HG03521 (cell line): ENCODE data around the gene SGPL1.
"Not testable (repeated sequence)": the region's sequence is repeated elsewhere in the genome, so short reads cannot be mapped to it uniquely, and the experiment has no call there.

Source experiments
- ATAC-seq: cut with Tn5 transposase; IDR thresholded peaks from one replicate; pipeline ENCODE4 v1.9.1; 2021; ENCODE audit warnings: mild to moderate bottlenecking, moderate library complexity; ENCODE audit not compliant: unreplicated experiment

SGPL1 gene

DNA sequence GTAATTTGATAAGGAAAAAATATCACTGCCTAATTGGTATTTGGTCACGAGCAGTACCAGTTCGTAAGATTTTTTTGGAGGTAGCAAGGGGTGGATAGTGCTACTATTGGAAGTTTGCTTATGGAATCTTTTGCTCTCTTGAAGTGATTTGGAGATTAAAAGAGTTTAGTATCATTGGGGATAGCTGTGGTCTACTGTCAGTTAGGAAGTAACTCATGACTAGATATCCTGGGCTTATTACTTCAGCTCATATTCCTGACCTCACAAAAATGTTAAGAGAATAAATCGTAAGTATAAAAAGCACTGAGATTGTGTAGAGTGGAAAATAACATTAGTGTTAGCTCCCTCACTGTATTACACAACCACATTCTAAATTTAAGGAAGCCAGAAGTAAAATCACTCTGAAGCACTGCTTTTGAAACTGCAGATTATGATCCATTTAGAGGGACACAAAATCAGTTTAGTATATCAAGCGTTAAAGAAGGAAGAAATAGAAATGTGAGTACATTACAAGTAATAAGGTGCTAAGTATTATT is 22.6 kb downstream of the SGPL1 start:
- ATAC-seq = no peak

DNA sequence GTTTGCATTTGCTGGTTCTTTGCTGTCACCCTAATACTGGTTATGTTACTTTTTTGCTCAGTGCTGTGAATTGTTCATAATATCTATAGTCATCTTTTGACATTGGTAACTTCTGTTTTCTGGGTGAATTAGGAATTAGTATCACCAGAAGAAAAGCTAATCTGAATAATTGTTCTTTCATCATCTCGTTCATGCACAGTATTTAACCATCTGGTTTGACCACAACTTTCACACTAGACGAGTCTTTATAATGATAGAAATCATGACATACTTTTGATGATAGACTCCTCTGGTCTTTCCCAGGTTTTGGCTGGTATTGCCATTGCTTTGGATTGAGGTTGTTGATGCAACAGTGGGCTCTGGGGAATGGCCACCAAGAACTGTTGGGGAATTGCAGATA is 25.1 kb downstream of the SGPL1 start:
- ATAC-seq = no peak

DNA sequence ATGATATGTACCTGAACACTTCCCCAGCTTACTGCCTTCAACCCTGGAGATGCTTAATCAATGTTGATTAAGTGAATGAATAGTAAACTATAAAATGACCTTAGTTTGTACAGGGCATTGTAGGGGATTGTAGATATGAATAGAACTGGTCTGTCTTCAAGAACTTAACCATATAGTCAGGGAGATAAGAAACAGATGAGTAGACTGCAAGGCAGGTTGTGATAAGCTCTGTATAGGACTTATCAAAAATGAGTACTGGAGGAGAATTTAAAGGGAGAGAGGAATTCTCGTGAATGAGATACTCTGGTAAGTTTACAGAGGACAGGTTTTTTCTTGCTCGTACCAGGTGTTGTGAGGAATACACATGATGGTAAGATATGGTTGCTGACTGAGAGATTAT is 27.6 kb downstream of the SGPL1 start:
- ATAC-seq = no peak

DNA sequence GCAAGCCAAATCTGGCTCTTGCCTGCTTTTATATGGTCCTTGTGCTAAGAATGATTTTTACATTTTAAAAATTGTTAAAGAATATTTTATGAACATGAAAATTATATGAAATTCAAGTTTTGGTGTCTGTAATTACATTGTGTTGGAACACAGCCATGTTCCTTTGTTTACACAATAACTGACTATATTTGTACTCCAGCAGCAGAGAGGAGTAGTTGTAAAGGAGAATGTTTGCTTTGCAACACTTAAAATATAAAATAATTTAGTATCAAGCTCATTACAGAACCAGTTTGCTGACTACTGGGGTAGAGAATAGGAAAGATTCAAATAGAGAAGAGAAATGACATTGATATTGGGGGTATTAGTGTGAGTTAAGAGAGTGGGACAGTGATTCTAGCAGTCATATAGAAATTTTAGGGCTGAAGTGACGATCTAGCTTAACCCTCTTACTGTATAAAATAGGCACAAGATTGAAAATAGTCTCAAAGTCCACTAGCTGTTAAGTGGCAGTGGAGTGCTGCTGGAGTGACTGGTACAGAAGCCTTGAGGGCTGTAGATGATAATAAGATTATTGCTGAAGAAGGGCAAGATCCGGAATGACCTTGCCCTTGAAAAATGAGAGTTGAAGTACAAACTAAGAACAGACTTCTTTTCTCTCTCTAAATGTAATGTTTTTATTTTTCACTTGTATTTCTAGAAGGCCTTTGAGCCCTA is 28.2 kb downstream of the SGPL1 start:
- ATAC-seq = no peak

DNA sequence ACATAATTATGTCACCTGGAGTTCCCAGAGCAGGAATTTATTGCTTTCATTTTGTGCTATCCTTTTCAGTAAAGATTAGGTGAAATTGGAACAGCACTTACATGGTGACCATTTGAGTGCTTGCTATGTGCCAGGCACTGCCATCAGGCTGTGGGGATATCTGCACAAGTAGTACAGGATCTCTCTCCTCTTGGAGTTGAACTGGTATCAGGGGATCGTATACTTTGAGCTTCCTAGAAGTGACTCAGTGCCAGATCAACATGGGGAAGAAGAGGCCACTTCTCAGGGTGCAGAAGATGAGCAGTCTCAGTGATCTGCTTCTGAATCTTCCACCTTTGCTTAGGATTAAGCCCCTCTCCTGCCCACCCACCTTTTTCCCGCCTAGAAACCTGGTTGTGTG is 29.5 kb downstream of the SGPL1 start:
- no peak for ATAC-seq

DNA sequence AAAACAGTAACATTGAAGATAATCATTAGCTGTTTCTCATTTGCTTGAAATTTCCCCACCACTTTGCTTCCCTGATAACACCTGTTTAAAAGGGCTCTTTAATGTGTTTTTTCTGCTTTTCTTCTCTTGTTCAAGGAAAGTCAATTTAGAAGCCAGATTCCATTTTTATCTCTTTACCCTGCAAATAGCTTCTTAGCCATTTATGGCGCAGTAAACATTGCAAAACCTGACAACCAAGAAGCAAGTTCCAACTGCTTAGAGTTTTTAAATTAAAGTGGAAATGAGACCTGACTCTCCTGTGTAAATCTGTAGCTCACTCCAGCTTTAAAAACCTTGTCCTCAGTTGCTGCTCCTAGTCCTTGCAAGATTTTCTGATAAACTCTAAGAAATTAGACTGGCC is 30.1 kb downstream of the SGPL1 start:
- ATAC-seq = no peak

DNA sequence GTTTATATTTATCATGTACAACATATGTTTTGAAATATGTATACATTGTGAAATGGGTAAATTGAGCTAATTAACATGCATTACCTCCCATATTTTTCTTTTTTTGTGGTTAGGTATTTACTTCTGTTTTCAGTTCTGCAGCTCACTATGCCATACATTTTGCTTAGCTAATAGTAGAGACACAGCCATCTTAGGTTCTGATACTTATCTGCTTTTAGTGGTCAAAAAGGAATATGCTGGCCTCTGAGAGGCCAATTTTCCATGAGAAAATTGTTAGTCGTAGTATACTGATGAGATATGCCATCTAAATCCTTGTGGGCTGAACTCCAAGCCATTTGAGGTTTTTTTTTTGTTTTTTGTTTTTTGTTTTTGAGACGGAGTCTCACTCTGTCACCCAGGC is 31.0 kb downstream of the SGPL1 start:
- no peak for ATAC-seq

DNA sequence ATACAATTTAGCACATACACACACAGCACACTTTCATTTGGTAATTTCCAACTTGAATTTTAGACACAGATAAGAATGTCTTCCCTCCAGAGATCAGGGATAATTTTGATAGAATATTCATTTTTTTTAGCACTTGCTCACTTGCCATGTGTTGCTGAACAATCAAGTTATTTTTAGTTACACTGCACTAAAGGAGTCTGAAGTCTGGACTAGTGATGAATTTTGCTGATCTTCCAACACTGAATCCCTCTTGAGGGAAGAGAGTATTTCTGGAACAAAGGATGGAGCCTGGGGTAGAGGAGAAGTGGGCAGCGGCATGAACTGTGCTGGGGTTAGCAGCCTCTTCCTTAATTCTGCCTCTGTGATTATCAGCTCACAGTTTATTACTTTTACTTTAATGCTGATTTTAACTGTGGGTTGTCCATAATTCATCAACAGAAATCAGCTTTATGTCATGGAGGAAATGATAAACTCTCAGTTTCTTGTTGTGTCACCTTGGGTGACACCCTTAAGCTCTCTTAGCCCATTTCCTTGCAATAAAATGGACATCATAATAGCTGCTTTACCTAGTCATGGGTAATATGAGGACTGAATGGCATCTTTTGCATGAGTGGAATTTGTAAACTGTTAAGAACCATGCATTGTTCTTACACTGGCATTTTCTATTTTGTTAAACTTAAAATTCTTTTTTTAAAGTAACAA is 32.1 kb downstream of the SGPL1 start:
- ATAC-seq = no peak

DNA sequence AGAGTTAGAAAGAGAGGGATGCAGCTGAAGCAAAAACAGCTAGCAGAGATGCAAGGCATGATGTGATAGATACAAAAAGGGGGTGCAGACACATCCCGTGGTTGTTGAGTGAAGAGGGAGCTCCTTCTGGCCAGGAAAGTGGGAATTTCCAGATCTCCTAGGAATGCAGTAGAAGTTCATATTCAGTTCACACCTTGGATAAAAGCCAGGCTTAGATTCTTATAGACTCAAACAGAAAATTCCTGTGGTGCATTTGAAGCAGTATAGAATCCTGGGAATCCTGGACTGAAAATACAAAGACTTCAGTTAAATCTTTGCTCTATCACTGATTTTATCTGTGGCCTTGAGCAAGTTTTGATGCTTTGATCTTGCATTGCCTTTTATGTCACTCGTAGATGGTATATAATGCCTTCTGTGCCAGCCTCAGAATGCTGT is 33.9 kb downstream of the SGPL1 start:
- ATAC-seq = no peak

DNA sequence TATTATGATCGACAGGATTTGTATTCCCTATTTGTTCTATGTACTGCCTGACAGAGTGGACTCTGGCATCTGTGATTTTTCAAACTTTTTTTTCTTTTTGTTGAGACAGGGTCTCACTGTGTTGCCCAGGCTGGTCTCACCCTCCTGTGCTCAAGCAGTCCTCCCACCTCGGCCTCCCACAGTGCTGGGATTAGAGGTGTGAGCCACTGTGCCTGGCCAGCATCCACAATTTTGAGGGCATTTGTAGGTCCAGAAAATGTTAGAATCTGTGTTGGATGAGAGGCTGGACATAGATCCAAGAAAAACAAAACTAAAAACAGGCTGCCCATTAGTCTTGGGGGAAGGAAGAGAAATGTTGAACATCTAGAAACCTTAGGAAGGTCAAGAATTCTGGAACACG is 34.3 kb downstream of the SGPL1 start:
- no peak for ATAC-seq

DNA sequence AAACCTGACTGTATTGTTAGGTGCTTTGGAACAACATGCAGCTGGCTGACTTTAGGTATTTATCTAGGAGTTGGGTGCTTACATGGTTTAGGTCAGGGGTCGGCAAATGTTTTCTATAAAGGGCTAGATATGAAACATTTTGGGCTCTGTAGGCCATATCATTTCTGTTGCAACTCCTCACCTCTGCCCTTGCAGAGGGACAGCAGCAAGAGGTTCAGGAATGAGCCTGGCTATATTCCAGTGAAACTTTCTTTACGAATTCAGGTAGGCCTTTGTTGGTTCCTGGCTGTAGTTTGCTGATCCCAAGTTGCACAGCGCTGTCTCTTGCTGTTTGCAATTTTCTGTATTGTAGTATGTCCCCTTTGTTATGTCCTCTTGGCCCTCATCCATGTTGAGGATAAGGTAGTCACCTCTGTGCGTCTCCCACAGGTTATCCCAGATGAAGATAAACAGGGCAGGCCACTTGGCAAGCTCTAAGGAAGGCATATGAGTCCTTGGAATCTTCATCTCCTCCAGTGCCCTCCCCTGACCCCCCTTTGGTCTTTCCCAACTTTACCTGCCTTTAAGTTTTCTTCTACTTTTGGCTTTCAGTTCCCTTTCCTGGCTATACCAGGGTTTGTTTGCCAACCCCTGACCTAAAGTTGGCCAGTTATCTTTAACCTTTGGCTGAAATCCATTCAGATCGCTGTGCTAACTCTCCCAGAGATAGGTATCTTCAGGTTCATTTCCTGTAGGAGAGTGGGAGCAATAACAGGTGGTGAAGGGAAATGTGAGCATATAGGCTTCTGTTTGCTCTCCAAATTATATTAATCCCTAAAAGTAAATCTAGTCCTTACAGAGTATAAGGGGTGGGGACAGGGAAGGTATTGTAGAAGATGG is 36.1 kb downstream of the SGPL1 start:
- ATAC-seq = no peak

DNA sequence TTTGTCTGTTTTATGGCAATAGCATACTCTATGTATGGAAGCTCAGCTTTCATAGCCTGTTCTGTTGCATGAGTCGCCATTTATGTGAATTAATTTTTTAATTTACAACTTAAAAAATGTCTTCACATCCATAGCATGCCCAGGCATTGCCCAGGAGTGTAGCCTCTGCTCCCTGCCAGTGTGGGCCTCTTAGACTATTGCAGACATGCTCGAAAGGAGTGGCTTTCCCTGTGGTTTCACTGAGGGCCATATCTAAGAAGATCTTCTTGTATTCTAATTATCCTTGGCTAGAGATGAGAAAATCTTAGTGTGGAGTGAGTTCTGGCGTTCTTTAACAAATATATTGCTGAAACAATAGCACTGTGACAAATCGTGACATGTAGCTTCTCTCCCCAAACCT is 37.3 kb downstream of the SGPL1 start:
- no peak for ATAC-seq

DNA sequence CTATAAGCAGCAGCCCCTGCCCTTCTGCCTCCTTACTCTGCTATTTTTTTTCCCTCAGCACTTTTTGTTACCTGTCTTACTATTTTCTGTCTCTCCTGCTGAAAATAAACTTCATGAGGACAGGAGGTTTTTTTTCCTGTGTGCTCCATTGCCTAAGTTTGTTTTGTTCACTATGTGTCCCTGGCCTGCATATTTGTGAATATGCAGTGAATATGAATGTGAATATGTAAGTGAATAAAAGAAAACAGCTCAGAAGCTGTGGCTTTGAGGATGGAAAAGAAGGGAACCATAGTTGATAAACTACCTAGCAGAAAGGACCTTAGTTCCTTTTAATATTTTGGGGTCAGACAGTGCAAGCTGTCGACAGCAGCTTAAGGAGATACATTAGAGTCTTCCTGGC is 37.7 kb downstream of the SGPL1 start:
- no peak for ATAC-seq

DNA sequence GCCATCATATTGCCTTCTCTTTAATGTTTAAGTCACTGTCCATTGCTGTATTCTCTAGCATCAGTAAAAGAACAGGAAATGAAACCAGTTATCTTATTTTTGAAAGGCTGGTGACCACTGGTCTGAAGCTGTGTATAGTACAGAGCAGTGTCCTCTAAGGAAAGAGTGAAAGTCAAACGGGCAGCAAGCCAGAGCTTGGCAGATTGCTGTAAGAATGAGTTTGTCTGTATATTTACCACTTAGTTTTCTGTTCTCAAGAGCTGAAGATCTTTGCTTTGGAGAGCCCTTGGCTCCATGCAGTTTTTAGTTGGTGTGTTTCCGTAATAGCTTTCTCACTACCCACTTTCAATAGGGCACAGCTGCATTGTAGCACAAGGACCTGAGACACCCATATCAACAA is 40.7 kb downstream of the SGPL1 start:
- ATAC-seq = no peak

DNA sequence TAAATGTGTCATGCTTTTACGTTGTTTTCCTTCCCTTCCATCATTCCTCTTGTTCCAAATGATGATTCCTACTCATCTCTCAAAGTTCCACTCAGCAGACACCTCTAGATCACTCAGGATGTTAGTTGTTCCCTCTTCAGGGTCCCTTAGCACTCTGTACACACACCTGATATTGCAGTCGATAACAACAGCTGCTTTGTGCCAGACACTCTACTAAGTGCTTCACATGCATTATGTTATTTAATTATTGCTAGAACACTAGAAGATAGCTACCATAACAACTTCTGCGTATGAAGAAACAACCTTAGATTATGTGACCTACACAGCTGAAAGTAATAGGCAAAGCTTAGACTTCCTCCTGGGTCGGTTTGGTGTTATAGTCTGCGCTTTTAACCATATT is 43.0 kb downstream of the SGPL1 start:
- no peak for ATAC-seq

DNA sequence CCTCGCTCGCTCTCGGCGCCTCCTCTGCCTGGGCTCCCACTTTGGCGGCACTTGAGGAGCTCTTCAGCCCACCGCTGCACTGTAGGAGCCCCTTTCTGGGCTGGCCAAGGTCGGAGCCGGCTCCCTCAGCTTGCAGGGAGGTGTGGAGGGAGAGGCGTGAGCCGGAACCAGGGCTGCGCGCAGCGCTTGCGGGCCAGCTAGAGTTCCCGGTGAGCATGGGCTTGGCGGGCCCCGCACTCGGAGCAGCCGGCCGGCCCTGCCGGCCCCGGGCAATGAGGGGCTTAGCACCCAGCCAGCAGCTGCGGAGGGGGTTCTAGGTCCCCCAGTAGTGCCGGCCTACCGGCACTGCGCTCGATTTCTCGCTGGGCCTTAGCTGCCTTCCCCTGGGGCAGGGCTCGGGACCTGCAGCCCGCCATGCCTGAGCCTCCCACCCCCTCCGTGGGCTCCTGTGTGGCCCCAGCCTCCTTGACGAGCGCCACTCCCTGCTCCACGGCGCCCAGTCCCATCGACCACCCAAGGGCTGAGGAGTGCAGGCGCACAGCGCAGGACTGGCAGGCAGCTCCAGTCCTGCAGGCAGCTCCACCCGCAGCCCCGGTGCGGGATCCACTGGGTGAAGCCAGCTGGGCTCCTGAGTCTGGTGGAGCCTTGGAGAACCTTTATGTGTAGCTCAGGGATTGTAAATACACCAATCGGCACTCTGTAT is 45.9 kb downstream of the SGPL1 start:
- ATAC-seq = not testable (repeated sequence)

DNA sequence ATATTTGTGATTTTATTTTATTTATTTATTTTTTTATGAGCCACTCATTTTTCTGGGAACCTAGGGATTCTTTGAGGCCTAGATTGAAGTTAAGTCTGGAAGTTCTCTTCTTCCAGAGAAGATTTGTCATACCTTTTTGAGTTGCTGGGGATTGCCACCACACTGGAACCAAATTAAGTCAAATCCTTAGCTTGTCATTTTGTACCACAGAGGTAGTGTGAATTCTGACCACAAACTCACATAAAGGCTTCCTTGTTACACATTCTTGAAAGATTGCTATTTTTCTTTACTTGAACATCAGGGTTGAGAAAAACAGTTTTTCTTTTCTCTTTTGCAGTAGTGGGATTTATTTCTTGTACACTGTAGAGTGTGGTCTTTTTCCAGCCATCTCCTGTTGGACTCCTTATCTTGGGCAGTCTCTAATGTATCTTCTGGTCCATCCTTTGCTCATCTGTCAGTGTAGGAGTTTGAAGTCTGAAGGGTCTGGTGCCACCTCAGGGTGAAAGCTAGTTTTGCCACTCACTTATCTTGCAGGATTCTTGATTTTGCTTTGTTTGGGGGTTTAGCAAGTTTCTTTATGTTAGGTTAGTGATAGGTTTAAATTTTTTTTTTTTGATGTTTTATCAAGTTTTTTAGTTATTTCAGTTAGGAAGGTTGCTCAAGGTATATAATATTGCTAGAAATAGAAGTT is 47.9 kb downstream of the SGPL1 start:
- ATAC-seq = no peak

DNA sequence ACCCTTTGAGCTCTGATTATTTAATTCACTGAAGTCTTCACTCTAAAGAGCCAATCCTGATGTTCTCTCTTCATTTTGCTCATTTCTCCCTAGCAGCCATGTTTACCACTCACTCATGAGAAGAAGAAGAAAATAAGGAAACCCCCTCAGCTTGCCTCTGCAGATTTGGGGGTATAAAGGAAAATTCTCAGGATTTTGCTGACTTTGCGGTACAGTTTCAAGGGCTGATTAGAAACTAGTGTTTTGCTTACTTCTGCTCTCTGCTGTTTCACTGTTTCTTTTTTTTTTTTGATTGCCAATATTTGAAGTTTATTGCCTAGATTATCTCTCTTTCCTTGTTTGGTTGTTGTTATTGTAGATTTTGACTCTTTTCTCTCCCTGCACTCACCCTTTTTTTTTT is 49.2 kb downstream of the SGPL1 start:
- no peak for ATAC-seq

DNA sequence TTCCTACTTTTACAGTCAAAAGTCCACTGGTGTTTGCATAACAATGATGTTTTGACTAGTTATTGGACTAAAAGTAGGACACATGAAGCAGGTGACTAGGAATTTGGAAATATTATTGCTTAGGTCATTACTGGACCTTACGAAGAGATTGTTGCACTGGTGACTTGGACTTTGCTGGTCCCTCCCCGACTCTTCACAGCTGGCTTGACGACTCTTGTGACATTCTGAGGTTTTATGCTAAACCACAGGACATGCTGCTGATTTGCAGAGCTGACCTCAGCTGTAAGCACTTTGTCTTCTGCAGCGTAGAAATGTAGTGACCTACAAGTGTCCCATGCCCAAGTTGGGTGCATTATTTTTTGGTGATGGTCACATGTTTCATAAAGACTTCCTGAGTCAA is 50.7 kb downstream of the SGPL1 start:
- ATAC-seq = no peak

DNA sequence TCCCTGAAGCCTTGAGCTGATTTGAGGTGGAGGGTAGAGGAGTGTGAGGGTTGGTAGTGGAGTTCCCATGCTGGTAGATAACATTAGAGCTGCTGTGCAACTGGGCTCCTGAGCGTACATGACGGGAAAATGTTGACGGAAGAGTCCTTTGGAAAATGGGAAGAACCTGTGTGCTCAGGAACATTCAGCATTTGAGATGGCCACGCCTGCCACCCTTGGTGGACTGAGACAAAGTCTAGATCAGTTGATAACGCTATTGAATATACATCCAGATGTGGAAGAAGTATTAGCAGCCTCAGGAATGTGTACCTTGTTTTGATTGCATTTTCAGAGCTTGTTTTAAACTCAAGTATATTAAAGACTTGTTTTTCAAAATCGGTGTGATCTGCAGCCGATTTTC is 56.5 kb downstream of the SGPL1 start:
- no peak for ATAC-seq
